ENCODE measurements around the gene TESK2.

The TESK2 gene

GRCh38 chr1:45302505-45303150 is 188.3 kb downstream of the TESK2 start:
- DNase-seq: no peak

GRCh38 chr1:45300669-45300997 is 190.3 kb downstream of the TESK2 start:
- DNase-seq: no peak

GRCh38 chr1:45299981-45300668 is 190.8 kb downstream of the TESK2 start:
- DNase-seq: peak; percentile 53 to 74

- no peak for DNase-seq
These were observed 191.7 kb downstream of the TESK2 start for GRCh38 chr1:45299296-45299695.

GRCh38 chr1:45297666-45298356 is 193.2 kb downstream of the TESK2 start:
- no peak for DNase-seq
